Neural cell (in vitro differentiated cells): ENCODE measurements around the gene TSSK6. TPM values are rescaled to one million over a fixed set of nuclear protein-coding genes. Genes with fewer than 3 reads are reported as not detected.

Source experiments
- H2AFZ ChIP-seq: fragments of 200-600, 300-800 bp; sonication (generic), shearing (Covaris generic); 2 replicates; pipeline ENCODE4 v1.6.0; 2014; ENCODE audit warnings: low read depth, mild to moderate bottlenecking, antibody characterized with exemption, low read length, moderate library complexity
- H3F3A ChIP-seq: fragments of 200-600 bp; shearing (Covaris generic); 2 replicates; pipeline ENCODE4 v1.6.1; 2016; ENCODE audit warnings: mild to moderate bottlenecking, moderate library complexity, mixed read lengths, antibody characterized with exemption, low read length; ENCODE audit not compliant: insufficient read depth, poor library complexity, severe bottlenecking
- H3K27ac ChIP-seq: fragments of 200-600, 300-800 bp; sonication (generic), shearing (Covaris generic); 2 replicates; pipeline ENCODE4 v1.5.1; 2014; ENCODE audit warnings: mild to moderate bottlenecking, low read length, moderate library complexity
- H3K27me3 ChIP-seq: fragments of 300-800, 200-600 bp; sonication (generic), shearing (Covaris generic); 2 replicates; pipeline ENCODE4 v1.6.0; 2014; ENCODE audit warnings: mild to moderate bottlenecking, low read depth, low read length, moderate library complexity; ENCODE audit not compliant: insufficient read depth
- H3K36me3 ChIP-seq: fragments of 300-800, 200-600 bp; sonication (generic), shearing (Covaris generic); 2 replicates; pipeline ENCODE4 v1.5.1; 2014; ENCODE audit warnings: mild to moderate bottlenecking, antibody characterized with exemption, low read length, moderate library complexity; ENCODE audit not compliant: insufficient read depth
- H3K4me2 ChIP-seq: fragments of 300-800, 200-600 bp; sonication (generic), shearing (Covaris generic); 2 replicates; pipeline ENCODE4 v1.6.0; 2014; ENCODE audit warnings: mild to moderate bottlenecking, low read length
- H3K4me3 ChIP-seq: fragments of 300-800, 200-600 bp; sonication (generic), shearing (Covaris generic); 2 replicates; pipeline ENCODE4 v1.5.1; 2014; ENCODE audit warnings: mild to moderate bottlenecking, low read length, moderate library complexity
- H3K79me2 ChIP-seq: fragments of 200-600 bp; shearing (Covaris generic); replicated peaks from 2 replicates; pipeline ENCODE4 v1.6.0; 2014; ENCODE audit warnings: mild to moderate bottlenecking, low read length, moderate library complexity; ENCODE audit not compliant: insufficient read depth
- H3K9ac ChIP-seq: fragments of 300-800, 200-600 bp; sonication (generic), shearing (Covaris generic); 2 replicates; pipeline ENCODE4 v1.6.1; 2016; ENCODE audit warnings: mild to moderate bottlenecking, low read length, mixed read lengths
- H3K9me2 ChIP-seq: fragments of 200-600 bp; shearing (Covaris generic); 2 replicates; pipeline ENCODE4 v1.6.1; 2016; ENCODE audit warnings: mild to moderate bottlenecking, low read length, mixed read lengths; ENCODE audit not compliant: insufficient read depth
- H3K9me3 ChIP-seq: fragments of 200-600, 300-800 bp; sonication (generic), shearing (Covaris generic); 2 replicates; pipeline ENCODE4 v1.6.1; 2016; ENCODE audit warnings: mild to moderate bottlenecking, mixed run types, low read length, moderate library complexity, mixed read lengths
- H4K20me1 ChIP-seq: fragments of 200-600 bp; shearing (Covaris generic); 2 replicates; pipeline ENCODE4 v1.6.1; 2016; ENCODE audit warnings: mild to moderate bottlenecking, mixed run types; ENCODE audit not compliant: insufficient read depth
- CTCF ChIP-seq: fragments of 450-650 bp; IDR thresholded peaks from 2 replicates; pipeline ENCODE4 v1.5.1; 2014; ENCODE audit warnings: antibody characterized with exemption, mild to moderate bottlenecking, moderate library complexity; ENCODE audit not compliant: poor library complexity, severe bottlenecking
- EP300 ChIP-seq: fragments of 450-650 bp; conservative IDR thresholded peaks from 2 replicates; pipeline ENCODE4 v1.6.1; 2014; ENCODE audit warnings: antibody characterized with exemption, mild to moderate bottlenecking, moderate library complexity; ENCODE audit not compliant: poor library complexity, severe bottlenecking
- EZH2 ChIP-seq: fragments of 200-600, 300-800 bp; shearing (Covaris generic), sonication (generic); IDR thresholded peaks from 2 replicates; pipeline ENCODE4 v1.6.1; 2014; ENCODE audit warnings: antibody characterized with exemption, low read length, borderline replicate concordance, mild to moderate bottlenecking; ENCODE audit not compliant: insufficient read depth, poor library complexity, severe bottlenecking
- MXI1 ChIP-seq: fragments of 450-650 bp; conservative IDR thresholded peaks from 2 replicates; pipeline ENCODE4 v1.6.1; 2014; ENCODE audit warnings: antibody characterized with exemption, mild to moderate bottlenecking; ENCODE audit not compliant: poor library complexity, severe bottlenecking
- POLR2AphosphoS5 ChIP-seq: IDR thresholded peaks from 2 replicates; pipeline ENCODE4 v1.6.1; 2012
- RAD21 ChIP-seq: fragments of 450-650 bp; conservative IDR thresholded peaks from 2 replicates; pipeline ENCODE4 v1.6.1; 2014; ENCODE audit warnings: antibody characterized with exemption, mild to moderate bottlenecking, moderate library complexity
- REST ChIP-seq: IDR thresholded peaks from 2 replicates; pipeline ENCODE4 v1.6.1; 2012; ENCODE audit warnings: borderline replicate concordance
- SMC3 ChIP-seq: fragments of 450-650 bp; conservative IDR thresholded peaks from 2 replicates; pipeline ENCODE4 v1.6.1; 2014; ENCODE audit warnings: antibody characterized with exemption, mild to moderate bottlenecking, moderate library complexity; ENCODE audit not compliant: poor library complexity
- TAF1 ChIP-seq: IDR thresholded peaks from 2 replicates; pipeline ENCODE4 v1.6.1; 2012; ENCODE audit warnings: low read depth
- polyA plus RNA-seq: library from polyadenylated mRNA; depleted of rRNA; stranded (reverse); fragments of >200 nt; gene quantifications from 2 replicates; pipeline ENCODE4 v1.2.3, GENCODE V29; 2014

TSSK6 gene
- polyA plus RNA-seq, 1 donor from 2014 or later = 5.3 TPM

GRCh38 chr19:19530423-19530804 lies 15.1 kb upstream of the TSSK6 start:
- Histone ChIP-seq H3K9me3 (no peaks in the 10 kb centered on the region), H3K9ac (no peak overlapping the region), H3K27me3 (no peaks in the 10 kb centered on the region), H3F3A (no peaks in the 10 kb centered on the region), H3K4me2 (no peak overlapping the region), H3K36me3 (no peaks in the 10 kb centered on the region), H3K4me3 (no peak overlapping the region), H3K27ac (no peak overlapping the region), H2AFZ (no peak overlapping the region), H3K79me2 (no peaks in the 10 kb centered on the region), H4K20me1 (no peaks in the 10 kb centered on the region), H3K9me2 (no peaks in the 10 kb centered on the region)
- TF ChIP-seq TAF1 (no peak), SMC3 (no peak), POLR2AphosphoS5 (no peak), MXI1 (no peak), EZH2 (no peak), REST (no peak), CTCF (no peak), RAD21 (no peak), EP300 (no peak)

DNA sequence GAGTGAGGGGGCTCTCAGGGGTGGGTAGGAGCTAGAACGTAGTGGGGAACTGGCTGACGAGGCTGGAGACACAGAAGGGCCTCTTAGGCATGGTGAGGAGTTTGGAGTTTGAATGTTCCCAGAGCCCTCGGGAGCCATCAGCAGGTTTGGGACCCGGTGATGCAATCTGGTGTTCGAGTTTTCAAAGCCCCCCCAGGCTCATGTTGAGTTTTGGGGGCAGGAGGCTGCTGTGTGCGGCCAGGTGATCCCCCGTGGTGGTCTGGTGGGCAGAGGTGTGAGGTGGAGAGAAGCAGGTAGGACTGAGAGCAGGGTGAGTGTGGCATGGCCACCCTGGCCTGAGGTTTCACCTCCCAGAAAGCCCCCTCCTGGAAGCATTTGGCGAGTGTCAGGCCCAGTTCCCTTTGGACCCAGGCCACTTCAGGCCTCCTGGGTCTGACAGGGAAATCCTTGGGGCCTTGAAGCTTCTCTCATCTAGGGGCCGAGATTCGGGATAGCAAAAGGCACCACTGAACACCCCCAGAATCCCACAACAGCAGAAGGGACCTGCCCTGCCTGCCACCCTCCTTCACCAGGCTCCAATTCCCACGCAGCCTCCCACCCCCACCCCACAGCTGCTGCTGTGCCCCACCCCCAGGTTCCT lies 14.6 kb upstream of the TSSK6 start:
- Histone ChIP-seq H4K20me1 (no peaks in the 10 kb centered on the region), H3K4me2 (no peak overlapping the region), H3K4me3 (no peak overlapping the region), H3K79me2 (no peaks in the 10 kb centered on the region), H3K27ac (no peak overlapping the region), H3K9ac (no peak overlapping the region), H3K36me3 (no peaks in the 10 kb centered on the region), H2AFZ (no peak overlapping the region), H3K27me3 (no peaks in the 10 kb centered on the region), H3K9me2 (no peaks in the 10 kb centered on the region), H3F3A (no peaks in the 10 kb centered on the region), H3K9me3 (no peaks in the 10 kb centered on the region)
- TF ChIP-seq EP300 (no peak), MXI1 (no peak), RAD21 (no peak), TAF1 (no peak), POLR2AphosphoS5 (no peak), CTCF (no peak), EZH2 (no peak), REST (no peak), SMC3 (no peak)
